Ramos (cell line): Measurements from ENCODE around the gene RAB24.

Experiments
- in situ Hi-C: fragments of 300-500 bp; cut with MboI; formaldehyde crosslinking; loops from one replicate; pipeline ENCODE4 v1.14.3; 2022; ENCODE audit warnings: low sequenced_read_pairs; ENCODE audit not compliant: unreplicated experiment

RAB24 gene

DNA sequence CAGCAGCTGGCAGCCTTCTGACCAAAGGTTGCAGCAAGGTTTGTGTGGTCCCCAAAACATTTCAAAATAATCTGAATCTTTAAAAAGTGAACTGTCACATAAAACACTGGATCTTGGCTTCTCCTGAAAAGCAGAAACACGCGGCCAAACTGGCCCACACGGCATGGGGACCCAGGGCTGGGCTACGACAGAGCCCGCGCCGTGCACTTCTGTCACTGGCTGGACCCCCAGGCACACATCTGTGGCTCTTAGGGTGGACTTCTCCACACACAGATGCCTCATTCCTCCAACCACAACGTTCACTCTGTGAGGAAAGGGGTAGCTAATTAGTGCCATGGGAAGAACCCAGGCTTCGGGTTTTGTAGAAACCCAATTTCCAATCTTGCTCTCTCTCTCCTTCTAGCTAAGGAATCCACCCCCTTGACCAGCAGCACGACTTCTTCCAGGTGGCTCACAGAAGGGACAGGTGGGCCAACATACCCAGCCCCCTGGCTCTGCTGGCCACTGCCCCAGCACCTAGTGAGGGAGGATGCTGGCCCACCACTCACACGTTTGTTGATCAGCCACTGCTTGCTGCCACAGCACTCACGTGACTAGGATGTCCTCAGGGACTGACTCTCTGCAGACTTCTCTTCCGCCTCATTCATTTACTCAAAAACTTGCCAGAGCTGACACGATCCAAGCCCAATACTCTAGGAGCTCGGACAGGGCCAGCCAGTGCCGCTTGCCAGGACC is 30.1 kb upstream of the RAB24 start:
- in situ Hi-C loops = no loop called here

DNA sequence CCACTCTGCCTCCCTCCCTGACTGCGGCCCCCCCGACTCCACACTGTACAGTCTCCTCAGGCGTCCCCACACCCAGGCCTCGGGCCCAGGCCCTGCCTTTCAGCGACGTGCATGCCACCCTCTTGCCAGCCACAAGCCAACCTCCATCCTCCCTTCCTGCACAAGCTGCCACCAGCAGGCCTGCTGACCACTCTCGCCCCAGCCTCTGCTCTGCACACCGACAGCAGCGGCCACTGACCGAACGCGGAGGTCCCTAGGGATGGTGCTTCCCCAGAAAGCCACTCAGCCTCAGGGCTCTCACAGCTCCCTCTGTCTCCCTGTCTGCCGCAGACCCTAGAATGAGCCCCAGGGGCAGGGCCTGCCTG is 29.4 kb upstream of the RAB24 start:
- in situ Hi-C loops = no loop called here

DNA sequence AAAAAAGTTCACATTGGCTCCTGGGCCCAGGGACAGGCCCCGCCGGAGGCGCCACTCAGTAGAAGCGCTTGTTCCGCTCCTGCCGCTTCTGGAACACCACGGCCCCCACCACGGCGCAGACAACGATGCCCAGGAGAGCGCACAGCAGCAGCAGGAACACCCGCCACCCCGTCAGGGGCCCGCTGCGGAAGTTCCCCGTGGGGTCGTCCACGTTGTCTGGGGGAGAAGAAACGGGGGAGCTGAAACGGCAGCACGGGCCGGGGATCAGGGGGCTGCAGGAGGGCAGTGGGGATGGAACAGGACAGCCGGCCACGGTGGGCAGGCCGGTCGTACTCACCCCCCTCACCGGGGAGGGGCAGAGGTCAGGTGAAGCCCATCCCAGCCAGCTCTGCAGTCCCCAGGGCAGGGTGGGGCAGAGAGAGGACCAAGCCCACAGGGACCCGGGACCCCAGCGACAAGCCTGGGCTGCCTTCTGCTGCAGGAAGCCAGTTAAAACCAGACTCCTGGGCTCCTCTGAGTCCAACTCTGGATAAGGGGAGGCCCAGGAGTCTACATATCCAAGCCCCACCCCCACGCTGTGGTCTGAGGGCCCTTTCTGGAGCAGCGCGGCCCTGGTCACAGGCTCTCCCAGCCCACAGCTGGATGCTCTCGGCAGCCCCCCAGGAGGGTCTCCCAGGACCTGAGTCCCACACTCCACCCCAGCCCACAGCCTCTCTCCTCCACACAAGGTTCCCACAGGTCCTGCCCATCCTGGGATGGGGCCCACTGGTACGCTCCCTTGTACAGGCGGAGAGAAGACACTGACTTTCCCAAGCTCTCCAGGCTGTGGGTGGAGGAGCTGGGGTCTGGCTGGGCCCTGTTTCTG is 28.7 kb upstream of the RAB24 start:
- in situ Hi-C loops = no loop called here

DNA sequence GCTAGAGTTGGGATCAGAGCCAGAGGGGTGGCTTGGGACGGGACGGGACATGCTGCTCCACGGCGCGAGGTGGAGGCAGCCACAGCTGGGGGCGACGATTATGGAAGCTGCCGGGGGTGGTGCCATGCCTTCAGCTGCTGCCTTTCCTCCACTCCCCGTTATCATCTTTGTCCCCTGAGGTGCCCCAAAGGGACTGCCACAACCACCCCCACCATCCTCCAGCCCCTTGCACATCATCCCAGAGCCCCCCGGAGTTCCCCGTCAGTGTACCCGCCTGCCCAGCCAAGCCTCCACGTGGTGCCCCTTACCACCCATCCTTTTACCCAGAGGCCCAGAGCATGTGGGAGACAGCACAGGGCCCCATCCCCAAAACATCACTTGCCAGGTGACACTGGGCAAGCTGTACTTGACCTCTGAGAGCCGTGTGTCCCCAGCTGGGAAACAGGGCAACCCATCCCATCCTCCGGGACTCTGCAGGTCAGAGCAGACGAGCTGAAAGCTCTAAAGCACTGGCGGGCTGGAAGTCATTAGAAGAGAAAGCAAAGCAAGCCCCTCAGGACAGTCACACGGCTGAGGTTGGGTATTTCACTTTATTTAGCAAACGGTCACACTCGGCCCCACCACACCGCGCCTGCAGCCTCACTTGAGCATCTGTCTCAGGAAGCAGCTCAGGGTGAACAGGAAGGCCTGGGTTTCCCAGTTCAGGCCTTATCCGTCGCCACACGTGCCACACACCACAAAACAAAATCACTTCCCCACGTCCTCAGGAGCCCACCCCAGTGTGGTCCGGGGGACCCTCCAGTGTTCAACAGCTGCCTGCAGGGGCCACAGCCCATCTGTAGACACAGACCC is 27.7 kb upstream of the RAB24 start:
- in situ Hi-C loops = no loop called here

GRCh38 chr5:177329883-177330282 is 26.4 kb upstream of the RAB24 start:
- in situ Hi-C loops = no loop called here

- in situ Hi-C loops = no loop called here
These were observed 25.2 kb upstream of the RAB24 start for GRCh38 chr5:177328545-177329231.

DNA sequence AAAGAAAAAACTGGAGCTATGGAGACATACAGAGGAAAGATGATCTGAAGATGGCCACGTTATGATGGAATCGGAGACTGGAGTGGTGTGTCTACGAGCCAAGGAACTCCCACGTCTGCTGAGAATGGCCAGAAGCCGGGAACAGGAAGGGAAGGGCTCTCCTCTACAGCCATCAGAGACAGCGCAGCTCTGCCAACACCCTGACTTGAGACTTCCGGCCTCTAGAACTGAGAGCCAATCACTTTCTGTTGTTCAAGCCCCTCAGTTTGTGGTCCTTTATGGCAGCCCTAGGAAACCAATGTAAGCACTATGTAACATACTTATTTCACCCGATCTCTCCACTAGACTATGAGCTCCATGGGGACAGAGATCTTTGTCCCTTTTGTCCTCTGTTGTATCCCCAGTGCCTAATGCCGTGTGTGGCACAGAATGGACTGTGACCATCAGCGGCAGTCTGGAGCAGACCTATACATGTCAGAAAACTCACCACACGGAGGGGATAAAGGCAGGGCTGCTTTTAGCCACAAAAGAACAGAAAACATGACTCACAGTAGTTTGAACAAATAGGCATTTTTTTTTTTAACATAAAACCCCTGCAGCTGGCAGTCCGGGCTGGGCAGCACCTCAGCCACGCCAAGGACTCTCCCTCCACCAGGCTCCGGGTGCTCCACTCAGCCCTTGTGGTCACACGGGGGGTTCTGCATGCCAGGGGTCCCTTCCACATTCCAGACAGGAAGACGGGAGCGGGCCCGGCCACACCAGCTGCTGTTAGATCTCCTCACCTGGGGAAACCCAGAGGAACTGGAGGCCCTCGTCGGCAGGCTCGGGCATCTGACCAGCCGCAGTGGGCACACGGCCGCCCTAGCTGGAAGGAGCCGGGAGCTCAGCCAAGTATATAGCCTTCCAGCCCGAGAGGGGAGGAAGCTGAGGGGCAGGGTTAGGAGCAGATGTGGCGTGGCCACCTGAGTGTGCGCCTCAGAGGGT is 24.3 kb upstream of the RAB24 start:
- in situ Hi-C loops = no loop called here

GRCh38 chr5:177325868-177326381 is 22.4 kb upstream of the RAB24 start:
- in situ Hi-C loops = no loop called here

- in situ Hi-C loops = no loop called here
These were observed 17.4 kb upstream of the RAB24 start for GRCh38 chr5:177320879-177321278.

DNA sequence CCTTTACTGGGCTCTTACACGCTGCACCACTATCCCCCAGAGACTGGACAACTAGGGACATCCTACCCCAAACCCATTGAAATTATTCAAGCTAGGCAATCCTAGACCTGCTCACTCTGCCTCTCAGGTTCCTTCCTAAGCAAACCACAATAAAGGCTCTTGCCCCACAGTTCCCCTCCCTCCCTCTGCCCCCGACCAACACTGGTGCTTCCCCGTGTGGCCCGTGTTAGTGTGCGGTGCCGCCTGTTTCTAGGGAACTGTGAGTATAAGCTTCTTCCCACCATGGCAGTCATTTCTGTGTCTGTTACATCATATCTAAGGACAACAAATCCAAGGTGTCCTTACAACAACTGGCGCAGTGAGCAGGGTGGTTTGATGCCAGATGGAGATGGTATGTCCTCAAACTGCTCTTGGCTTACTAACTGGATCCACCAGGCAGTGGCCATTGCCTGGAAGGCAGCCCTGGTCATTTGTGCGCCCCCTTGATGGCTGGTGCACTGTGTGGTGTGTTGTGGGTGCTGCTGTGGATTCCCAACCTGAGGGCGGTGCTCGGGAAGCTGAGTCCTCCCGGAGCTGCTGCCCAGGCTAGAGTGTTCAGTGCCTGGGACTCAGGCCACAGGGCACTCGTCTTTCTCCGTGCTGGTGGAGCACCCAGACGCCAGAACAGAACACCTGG is 16.5 kb upstream of the RAB24 start:
- in situ Hi-C loops = no loop called here

DNA sequence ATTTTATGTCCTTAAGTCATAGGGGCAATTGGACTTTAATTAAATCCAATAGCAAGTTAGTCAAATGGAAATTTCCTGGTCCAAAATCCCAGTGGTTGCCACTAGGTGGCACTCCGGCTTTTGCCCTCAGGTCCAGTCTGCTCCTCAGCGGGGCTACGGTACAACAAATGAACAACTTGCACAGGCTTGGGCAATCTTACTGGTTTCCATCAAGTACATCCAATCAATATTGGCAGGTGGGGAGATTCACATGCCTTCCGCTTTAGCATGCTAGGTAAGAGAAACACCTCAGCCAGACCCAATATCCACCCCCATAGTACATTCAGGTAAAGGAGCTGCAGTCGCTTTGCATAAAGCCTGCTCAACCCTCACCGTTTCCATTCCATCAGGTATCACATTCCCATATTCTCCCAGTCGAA is 14.4 kb upstream of the RAB24 start:
- in situ Hi-C loops = no loop called here

GRCh38 chr5:177316005-177316404 is 12.5 kb upstream of the RAB24 start:
- in situ Hi-C loops = no loop called here

DNA sequence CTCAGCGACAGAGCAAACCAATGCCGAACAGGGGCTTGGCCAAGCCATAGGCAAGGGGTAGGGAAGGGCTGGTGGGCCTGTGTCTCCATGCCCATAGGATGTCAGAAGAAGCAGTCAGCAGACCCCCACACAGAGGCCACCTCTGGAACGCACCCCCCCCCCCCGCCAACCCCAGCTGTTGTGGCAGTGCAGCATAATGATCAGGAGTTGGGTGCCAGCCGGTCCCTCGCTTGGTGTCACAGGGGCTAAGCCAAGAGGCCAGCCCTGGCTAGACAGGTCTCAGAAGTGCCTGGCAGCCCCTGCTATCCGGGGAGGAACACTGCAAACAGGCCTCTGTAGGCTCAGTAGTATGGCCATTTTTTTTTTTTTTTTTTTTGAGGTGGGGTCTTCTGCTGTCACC is 11.9 kb upstream of the RAB24 start:
- in situ Hi-C loops = no loop called here

DNA sequence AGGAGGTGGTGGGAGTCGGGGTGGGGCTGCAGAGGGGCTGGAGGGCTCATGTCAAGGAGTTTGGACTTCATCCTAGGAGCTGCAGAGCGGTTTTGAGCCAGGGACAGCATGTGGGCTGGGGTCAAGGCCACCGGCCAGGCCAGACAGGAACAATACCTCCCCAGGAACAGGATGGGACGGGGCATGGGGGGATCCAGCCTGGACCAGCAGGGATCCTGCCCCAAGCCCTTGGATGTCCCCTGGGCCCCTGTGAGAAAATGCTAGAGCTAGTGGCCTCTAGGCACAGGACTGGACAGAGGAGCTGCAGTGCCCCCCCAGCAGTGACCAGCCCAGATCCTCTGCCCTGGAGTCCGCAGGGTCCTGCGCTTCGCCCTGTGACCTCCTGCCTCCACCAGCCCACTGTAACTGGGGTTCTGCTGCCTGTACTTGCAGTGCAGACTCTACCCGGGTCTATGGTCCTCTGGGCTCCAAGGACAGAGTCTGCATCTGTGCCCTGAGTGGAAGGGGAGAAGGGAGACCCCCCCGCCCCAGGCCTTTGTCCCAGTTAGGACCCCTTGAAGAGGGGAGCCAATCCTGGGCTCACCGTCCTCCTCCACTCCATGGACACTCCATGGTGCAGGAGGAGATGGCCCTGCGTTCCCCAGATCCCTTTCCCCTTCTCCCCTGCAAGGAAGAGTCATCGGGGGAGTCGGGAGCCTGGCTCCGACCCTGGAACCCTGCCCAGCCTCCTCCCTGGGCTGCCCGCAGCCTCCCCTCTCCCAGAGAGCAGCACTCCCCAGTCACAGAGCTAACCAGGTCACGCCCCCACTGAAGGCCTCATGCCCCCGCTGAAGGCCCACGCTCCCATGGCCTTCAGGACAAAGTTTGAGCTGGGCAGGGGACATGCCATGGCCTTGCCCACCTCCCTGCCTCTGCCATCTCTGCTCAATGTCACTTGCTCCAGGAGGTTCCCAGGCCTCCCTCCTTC is 11.1 kb upstream of the RAB24 start:
- in situ Hi-C loops = loop anchor here (5.0 kb wide), 2 partner anchors 143 to 197 kb away; no protein-coding TSS in a partner anchor

DNA sequence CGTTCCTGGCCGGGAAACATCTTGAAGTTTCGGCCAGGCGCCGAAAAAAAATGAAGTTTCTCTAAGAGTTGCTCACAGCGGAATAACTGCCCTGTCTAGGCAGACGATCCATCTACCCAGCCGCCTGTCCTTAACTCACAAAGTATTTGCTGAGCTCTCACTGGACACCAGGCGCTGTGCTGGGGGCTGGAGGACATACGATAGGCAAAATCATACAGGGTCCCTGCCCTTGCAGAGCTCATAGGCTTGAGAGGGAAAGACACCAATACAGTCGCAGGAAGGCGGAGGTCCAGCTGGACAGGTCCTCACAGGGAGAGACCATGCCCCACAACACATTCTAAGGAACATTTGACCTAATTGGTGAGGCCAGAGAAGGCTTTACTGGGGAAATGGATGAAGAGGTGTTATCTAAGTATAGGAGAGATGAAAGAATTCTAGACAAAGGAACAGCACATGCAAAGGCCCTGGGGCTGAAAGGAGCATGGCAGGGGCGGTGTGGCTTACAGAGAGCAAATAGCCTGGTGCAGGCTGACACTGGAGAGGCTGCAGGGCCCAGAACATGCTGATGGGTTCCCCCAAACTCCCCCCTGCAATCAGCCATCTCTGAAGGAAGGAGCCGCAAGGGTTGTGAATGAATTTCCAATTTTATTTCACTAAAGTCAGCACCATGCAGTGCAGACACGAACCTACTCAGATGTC is 10.2 kb upstream of the RAB24 start:
- in situ Hi-C loops = loop anchor here (5.0 kb wide), 2 partner anchors 144 to 196 kb away; no protein-coding TSS in a partner anchor

GRCh38 chr5:177312649-177313181 is 9.2 kb upstream of the RAB24 start:
- in situ Hi-C loops = loop anchor here (5.0 kb wide), 2 partner anchors 145 to 195 kb away; no protein-coding TSS in a partner anchor
